Thoracic aorta (tissue), 2 donors: ENCODE data around the gene PAPPA2. TPM values are rescaled to one million over a fixed set of nuclear protein-coding genes. Genes with fewer than 3 reads are reported as not detected.

Experiments
- ATAC-seq: fragments of 150-250 bp; one replicate; pipeline ENCODE4 v1.8.0; 2017; ENCODE audit warnings: low read depth; ENCODE audit not compliant: insufficient number of reproducible peaks, low FRiP score
- DNase-seq: peaks from one replicate; pipeline ENCODE4 v3.0.0-alpha.2; 2020; ENCODE audit warnings: low spot score
- H3K27ac ChIP-seq, 2 donors: fragments of 200-600 bp; sonication (generic); 1 replicate in 1 of 2; 2 replicates in 1 of 2; pipeline ENCODE4 v1.5.1; 2016; ENCODE audit warnings: mild to moderate bottlenecking in 2 of 2, moderate library complexity in 2 of 2
- H3K27me3 ChIP-seq: fragments of 200-600 bp; sonication (generic); replicated peaks from 2 replicates; pipeline ENCODE4 v1.6.0; 2016; ENCODE audit warnings: mild to moderate bottlenecking; ENCODE audit not compliant: insufficient read depth
- H3K36me3 ChIP-seq: fragments of 200-600 bp; sonication (generic); one replicate; pipeline ENCODE4 v1.5.1; 2016
- H3K4me1 ChIP-seq, 2 donors: fragments of 200-600 bp; sonication (generic); 1 replicate in 1 of 2; 2 replicates in 1 of 2; pipeline versions ENCODE4 v1.5.1 to v1.6.0; 2016; ENCODE audit warnings: low read depth in 2 of 2, mild to moderate bottlenecking in 1 of 2; ENCODE audit not compliant: control insufficient read depth in 1 of 2
- H3K4me3 ChIP-seq: fragments of 200-600 bp; sonication (generic); 2 replicates; pipeline ENCODE4 v1.5.1; 2016; ENCODE audit warnings: mild to moderate bottlenecking
- H3K9me3 ChIP-seq: fragments of 200-600 bp; sonication (generic); 2 replicates; pipeline ENCODE4 v1.5.1; 2016
- CTCF ChIP-seq: fragments of 200-600 bp; sonication (generic); IDR thresholded peaks from one replicate; pipeline ENCODE4 v1.5.1; 2019; ENCODE audit warnings: antibody characterized with exemption
- total RNA-seq, 2 donors: library from RNA; depleted of rRNA; stranded (reverse); fragments of >200 nt; gene quantifications; one replicate each; pipeline versions ENCODE4 v1.1.0 to v1.2.3, GENCODE V29; 2016

Gene PAPPA2
- total RNA-seq, 2 donors from 2014 or later: 1.1 to 2.0 TPM

- no peaks in the 10 kb centered on the region for H3K4me1 ChIP-seq
Measured at GRCh38 chr1:176795929-176796328, 333.0 kb downstream of the PAPPA2 start.

DNA sequence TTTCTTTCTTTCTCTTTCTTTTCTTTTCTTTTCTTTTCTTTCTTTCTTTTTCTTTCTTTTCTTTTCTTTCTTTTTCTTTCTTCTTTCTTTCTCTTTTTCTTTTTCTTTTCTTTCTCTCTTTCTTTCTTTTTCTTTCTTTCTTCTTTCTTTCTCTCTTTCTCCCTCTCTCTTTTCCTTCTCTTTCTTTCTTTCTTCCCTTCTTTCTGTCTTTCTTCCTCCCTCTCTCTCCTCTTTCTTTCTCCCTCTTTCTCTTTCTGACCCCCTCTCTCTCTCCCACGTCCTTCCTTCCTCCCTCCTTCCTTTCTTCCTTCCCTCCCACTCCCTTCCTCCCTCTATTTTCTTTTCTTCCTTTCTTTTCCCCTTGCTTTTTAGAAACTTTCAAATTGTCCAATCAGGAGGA lies 333.6 kb downstream of the PAPPA2 start:
- TF ChIP-seq CTCF: no peak
- H3K4me1 ChIP-seq: no peaks in the 10 kb centered on the region
- ATAC-seq: no peak

More at GRCh38 chr1:176795929-176796328, 333.0 kb downstream of the PAPPA2 start:
- DNase-seq: no peak
- Histone ChIP-seq H3K27me3 (no peaks in the 10 kb centered on the region), H3K27ac (no peak overlapping the region), H3K4me3 (no peak overlapping the region), H3K36me3 (no peaks in the 10 kb centered on the region), H3K9me3 (no peaks in the 10 kb centered on the region)
- ATAC-seq: no peak
- no peak for TF ChIP-seq CTCF

GRCh38 chr1:176799327-176799726 lies 336.4 kb downstream of the PAPPA2 start:
- Histone ChIP-seq H3K4me3 (no peak overlapping the region), H3K4me1 (no peaks in the 10 kb centered on the region), H3K27me3 (no peaks in the 10 kb centered on the region), H3K27ac (no peak overlapping the region), H3K9me3 (no peaks in the 10 kb centered on the region), H3K36me3 (no peaks in the 10 kb centered on the region)
- TF ChIP-seq CTCF: no peak
- DNase-seq (no peak), ATAC-seq (no peak)

More for the DNA sequence above, 333.6 kb downstream of the PAPPA2 start:
- H3K4me3 ChIP-seq: no peak overlapping the region
- no peak overlapping the region for H3K27ac ChIP-seq
- DNase-seq: no peak
- no peaks in the 10 kb centered on the region for H3K27me3 ChIP-seq
- no peaks in the 10 kb centered on the region for H3K9me3 ChIP-seq
- H3K36me3 ChIP-seq: no peaks in the 10 kb centered on the region

GRCh38 chr1:176800978-176801513 lies 338.1 kb downstream of the PAPPA2 start:
- H3K36me3 ChIP-seq: no peaks in the 10 kb centered on the region
- no peak for ATAC-seq
- no peak for TF ChIP-seq CTCF

DNA sequence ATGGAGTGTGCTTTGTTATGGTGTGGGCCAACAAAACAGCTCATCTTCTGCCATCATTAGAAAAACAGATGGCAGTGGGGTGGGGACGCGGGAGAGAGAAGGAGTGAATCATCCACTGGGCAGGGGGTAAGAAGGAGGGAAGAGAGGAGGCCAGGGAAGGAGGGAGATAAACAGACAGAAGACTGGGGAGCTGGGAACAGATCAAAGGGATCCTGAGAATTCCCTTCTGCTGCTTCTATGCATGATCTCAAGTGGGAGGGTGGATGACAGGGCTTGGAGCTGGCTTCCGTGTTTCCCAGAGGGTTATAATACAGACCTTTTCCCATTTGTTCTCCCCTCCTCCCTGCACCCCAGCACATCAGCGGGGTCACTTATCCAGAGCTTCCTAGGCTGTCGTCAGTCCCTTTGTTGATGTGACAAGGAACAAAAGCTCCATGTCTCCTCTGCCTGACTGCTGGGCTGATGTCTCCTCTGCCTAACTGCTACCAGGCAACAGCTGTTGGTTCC lies 338.6 kb downstream of the PAPPA2 start:
- ATAC-seq (no peak), DNase-seq (no peak)
- TF ChIP-seq CTCF: no peak

More at GRCh38 chr1:176800978-176801513, 338.1 kb downstream of the PAPPA2 start:
- Histone ChIP-seq H3K4me3 (no peak overlapping the region), H3K27ac (no peak overlapping the region), H3K9me3 (no peaks in the 10 kb centered on the region), H3K4me1 (no peaks in the 10 kb centered on the region), H3K27me3 (no peaks in the 10 kb centered on the region)
- no peak for DNase-seq

More for the DNA sequence above, 338.6 kb downstream of the PAPPA2 start:
- H3K9me3 ChIP-seq: no peaks in the 10 kb centered on the region
- no peak overlapping the region for H3K4me3 ChIP-seq
- H3K27me3 ChIP-seq: no peaks in the 10 kb centered on the region
- H3K4me1 ChIP-seq: no peaks in the 10 kb centered on the region
- H3K36me3 ChIP-seq: no peaks in the 10 kb centered on the region
- H3K27ac ChIP-seq: no peak overlapping the region
